ELF-1 (cell line): Measurements from ENCODE around the gene RWDD2A.

Experiments used
- DNase-seq: peaks from one replicate; pipeline ENCODE4 v3.0.0-alpha.2; 2016; ENCODE audit warnings: low read depth, low spot score

RWDD2A gene

DNA sequence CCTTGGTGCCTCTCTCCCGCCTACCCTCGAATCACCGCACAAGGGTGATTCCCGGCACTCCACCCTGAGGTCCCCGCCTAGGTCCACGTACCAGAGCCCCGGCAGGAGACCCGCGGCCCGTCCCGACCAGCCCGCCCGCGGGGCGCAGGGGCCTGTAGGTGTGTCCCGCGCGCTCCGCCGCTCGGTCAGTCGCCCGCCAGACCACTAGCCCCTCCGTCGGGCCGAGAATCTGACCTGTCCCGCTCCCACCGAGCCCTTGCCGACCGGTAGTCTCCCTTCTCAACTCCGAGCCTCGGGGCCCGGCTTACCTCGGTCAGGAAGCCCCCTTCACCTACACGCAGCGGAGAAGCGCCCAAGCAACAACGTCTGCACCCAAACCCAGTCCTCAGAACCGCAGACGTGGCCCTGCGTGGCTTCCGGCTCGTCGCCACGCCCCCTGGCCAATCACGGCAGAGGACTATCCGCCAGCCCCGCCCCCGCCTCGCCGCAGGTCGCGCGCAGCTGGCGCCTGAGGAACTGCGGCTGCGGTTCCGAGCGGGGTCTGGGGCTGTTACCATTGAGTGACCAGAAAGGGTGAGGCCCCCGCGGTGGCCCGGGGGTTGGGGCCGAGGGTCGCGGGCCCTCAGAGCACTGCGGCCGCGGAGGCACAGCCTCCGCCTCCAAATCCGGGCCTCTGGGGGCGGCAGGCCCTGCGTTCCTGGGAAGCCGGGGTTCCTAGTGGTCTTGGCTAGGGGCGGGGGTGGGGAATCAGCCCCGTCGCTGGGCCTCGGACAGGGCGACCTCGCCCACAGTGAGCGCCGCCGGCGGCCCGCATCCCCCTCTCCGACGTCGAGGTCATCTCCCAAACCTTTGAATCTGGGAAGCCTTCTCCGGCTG lies at the start of gene RWDD2A, which contains the start of gene PGM3:
TSS of gene RWDD2A (plus strand) at position 487 of the 876 bp plus-strand sequence. CDS start 1,095 bp downstream, outside the sequence.
TSS of gene PGM3 (minus strand) at position 395 of the 876 bp plus-strand sequence. CDS start 2,253 bp downstream, outside the sequence.
- peak; percentile 94 for DNase-seq

DNA sequence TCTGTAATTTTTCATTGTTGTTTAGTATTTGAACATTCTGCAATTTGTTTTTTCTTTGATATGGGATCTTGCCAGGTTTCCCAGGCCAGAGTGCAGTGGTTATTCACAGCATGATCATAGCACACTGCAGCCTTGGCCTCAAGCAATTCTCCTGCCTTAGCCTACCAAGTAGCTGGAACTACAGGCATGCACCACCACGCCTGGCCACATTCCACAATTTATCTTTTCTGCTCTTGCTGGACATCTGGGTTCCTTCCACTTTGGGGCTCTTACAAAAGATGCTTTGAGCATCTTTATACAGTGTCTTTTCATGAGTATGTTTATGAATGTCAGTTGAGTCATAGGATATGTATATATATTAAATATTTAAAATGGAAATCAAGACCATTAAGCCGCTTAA lies 42.0 kb upstream of the RWDD2A start:
- DNase-seq = peak; percentile 40

DNA sequence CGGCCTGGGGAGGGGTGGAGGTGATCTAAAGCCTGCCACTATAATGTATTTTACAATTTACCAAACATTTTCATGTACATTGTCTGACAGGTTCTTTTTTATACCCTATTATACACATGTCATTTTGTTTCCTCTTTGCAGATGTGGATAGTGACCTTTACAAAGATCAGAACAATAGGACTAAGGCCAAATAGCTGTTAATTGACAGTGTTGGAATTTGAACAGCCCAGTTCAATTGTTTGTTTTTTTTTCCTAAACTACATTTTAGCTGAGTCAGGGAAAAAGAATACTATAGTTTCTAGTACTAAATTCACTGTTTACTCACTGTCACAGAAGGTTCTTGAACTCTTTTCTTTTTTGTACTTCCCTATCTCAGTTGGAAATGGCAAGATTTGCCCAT lies 40.2 kb upstream of the RWDD2A start:
- no peak for DNase-seq

DNA sequence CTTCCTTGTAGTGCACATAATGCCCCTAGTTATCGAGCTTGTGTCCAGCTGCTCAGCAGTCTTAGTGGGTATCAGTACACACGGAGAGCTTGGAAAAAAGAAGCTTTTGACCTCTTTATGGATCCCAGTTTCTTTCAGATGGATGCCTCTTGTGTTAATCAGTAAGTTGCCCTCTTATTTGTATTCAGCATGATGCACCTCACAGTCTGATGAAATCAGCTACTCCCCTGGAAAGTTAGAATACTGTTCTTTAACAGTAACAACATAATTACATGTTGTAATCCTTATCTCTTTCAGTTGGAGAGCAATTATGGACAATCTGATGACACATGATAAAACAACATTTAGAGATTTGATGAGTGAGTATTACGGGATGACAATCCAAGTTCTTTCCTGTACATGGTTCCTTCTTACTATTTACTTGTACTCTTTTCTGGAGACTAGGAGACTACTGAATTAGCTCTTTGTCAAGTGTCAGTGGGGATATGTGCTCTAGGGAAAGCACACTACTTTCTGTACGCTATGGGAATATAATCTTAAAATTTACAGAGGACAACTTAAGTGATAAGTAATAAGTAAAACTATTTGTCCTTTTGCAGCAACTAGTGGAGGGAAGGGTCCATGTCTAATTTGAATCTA lies 39.2 kb upstream of the RWDD2A start:
- no peak for DNase-seq

DNA sequence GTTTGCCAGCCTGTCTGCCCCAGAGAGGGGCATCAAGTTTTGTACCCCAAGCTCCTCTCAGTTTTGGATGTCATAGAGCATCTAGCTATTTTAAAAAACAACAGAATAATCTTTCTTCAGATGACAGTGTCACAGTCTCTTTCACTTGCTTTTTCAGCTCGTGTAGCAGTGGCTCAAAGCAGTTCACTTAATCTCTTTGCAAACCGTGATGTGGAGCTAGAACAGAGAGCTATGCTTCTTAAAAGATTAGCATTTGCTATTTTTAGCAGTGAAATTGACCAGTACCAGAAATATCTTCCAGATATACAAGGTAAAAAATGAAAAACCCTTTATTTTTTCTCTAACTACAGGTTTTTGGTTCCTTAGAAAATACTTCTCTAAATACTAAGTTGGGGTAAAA lies 37.4 kb upstream of the RWDD2A start:
- no peak for DNase-seq

DNA sequence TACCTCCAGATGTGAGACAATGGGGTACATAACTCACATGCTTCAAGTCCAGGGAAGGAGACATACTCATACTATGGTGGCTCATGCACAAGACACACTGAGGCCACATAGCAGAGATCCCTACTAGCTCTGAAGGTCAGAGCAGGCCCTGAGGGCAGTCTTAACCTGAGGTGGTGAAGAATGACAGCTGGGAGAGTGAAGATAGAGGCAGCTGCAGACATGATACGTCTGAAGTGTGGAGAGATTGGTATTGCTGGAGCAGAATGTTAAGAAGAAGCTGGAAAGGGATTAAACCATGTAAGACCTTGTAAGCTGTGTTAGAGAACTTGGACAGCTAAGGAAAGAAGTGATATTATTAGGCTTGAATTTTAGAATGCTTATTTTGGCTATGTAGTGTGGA lies 33.0 kb upstream of the RWDD2A start:
- DNase-seq = no peak

DNA sequence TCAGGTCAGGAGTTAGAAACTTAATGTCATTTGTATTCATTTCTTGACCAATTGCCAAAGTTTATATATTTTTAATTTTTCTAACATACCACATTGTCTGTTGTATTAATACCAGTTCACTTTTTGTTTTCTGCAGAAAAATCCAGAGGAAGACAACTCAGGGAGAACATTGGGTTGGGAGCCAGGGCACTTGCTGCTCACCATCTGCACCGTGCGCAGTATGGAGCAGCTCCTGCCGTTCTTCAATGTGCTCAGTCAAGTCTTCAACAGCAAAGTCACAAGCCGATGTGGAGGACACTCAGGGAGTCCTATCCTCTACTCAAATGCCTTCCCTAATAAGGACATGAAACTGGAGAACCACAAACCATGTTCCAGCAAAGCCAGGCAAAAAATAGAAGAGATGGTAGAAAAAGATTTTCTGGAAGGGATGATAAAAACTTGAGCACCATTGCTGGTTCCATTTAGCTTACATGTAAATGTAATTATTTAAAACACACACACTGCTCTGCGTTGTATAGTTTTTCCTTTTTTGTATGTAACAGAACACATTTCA lies 25.4 kb upstream of the RWDD2A start:
- no peak for DNase-seq

DNA sequence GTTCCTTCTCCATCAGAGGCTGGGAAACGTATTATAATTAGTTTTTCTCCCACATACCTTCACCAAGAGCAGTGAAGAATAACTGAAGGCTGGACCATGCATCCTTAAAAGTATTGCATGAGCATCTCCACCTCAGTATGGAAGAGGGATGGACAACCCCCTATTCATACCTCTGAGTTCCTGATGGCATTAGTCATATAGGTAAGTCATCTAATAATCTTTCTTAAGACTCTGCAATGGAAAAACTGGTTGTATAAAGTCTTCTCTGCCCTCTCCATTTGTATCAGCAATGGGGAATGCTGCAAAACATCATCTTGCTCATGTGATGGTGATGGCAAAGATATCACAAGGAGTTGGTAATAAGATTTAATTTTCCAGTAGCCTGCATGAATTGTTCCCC lies 24.6 kb upstream of the RWDD2A start:
- no peak for DNase-seq

DNA sequence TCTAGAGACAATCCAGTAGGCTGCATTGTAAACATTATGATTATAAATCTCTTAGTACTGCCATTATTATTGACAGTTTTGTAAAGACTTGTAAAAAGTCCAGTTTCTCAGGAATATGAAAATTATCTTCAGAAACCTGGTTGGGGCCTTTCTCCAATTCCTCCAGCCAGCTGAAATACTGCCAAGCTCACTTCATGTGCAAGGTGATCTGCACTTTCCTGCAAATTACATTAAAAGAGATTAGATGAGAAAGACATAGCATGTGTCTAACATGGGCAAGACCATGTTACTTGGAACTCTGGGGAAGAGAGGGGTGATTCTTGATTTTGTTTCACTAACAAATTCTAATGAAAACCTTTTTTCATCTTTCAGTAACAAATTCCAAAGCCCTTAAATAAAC lies 24.1 kb upstream of the RWDD2A start:
- DNase-seq = no peak

DNA sequence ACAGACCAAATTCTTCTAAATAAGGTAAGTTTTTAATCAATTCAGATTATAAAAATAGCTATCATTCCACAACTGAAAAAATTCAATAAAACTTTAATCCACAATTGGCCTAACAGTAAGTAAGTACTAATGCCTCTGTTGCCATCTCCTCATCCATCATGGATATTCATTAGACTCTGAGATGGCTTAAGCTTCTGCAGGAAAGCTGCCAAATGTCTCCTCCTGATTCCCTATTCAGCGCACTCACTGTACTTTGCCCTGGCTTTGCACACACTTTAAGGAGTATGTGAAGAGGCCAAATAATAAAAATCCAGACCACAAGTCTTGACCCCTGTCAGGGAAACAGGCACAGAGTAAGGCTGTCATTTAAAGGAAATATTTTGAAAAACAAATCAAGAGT lies 23.6 kb upstream of the RWDD2A start:
- DNase-seq = no peak

DNA sequence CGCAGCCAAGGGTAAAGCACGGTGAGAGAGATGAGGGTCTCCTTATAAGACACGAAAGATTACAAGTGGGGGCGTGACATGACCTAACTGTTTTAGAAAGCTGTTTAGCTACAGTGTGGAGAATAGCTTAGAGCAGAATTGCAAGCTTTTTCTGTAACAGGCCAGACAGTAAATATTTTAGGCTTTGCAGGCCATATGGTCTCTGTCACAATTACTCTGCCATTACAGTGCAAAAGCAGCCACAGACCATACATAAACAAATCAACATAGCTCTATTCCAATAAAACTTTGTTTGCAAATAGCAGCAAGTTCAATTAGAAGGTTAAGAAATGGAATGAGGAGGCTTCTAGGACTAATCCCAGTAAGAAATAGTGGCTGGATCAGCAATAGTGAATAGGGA lies 16.9 kb upstream of the RWDD2A start:
- DNase-seq = no peak

DNA sequence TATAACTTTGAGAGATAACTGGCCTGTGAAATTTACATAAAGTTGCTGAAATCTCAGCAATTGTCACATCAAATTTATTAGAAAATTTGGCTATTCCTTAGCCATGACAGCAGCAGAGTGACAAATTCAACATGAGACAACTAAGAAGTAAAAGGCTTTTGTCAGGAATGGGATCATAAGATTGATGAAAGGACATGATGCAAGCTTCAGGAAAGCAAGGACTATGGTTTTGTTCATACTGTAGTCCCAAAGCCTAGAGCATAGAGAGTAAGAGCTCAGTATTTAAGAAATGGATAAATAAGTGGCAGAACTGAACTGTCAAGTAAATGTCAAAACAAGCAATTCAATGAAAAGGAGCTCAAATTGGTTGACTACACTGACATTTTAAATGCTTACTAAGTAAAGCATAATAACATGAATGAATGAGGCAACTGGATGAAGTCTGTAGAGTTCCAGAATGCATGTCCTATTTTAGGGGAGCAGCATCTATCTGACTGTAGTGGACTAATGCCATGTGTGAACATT lies 12.7 kb upstream of the RWDD2A start:
- no peak for DNase-seq

DNA sequence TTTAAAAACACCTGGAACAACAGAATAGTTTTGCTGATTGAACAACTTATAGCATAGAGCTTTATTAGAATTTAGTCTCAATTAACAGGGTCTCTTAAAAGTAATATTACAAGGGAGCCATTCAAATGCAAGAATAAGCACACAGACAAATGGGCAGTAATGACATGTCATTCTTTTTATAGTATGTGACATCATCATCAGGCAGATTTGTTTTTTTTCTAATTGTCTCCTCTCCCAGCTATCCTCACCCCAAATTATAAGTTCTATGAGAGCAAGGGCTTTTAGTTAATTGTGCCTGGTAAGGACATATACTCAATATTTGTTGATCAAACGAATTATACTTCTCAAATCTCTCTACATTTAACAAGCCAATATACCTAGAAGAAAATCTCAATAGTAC lies 11.0 kb upstream of the RWDD2A start:
- DNase-seq = no peak

DNA sequence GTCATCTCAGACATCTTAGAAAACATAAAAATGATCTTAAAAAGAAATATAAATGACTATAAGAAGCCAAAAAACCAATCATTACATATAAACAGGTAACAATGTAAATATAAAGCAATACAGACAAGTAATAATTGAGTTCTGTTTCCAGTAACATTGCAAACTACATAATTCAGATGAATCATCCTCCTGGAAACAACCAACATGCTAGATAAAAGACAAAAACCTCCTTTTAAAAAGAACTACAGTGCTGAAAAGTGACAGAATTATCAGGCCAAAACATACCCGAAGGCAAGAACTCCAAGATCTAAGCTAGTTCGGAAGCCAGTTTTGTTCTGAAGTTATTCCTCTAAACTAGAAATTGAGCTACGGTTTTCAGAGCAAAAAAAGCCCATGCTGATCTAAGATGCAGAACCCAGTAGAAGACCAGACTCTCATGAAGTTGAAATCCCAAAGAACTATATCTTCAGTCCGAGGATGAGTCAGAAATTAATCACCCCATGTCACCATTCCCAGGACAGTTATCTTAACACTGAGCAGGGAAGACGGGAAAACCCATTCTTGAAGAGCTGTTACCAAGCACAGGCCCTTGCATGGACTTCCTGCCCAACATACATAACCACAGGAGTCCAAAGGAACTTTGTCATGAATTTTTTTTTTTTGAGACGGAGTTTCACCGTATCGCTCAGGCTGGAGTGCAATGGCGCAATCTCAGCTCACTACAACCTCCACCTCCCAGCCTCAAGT lies 9.9 kb upstream of the RWDD2A start:
- DNase-seq = peak; percentile 53

DNA sequence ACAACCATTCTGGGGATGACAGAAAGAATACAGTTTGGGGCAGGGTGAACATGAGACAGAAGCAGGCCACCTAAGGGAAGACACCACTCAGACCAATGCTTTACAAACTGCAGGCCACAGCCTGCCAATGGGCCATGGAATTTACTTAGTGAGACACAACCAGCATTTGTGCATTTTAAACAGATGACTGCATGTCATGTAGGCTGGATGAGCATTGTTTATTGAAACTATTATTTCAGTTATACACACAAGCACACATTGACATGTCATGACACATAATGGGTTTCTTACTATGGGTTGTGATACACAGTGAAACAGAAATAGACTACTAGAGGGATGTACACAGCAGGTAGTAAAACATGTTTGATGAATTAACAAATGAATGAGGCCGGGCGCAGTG lies 8.1 kb upstream of the RWDD2A start:
- no peak for DNase-seq

DNA sequence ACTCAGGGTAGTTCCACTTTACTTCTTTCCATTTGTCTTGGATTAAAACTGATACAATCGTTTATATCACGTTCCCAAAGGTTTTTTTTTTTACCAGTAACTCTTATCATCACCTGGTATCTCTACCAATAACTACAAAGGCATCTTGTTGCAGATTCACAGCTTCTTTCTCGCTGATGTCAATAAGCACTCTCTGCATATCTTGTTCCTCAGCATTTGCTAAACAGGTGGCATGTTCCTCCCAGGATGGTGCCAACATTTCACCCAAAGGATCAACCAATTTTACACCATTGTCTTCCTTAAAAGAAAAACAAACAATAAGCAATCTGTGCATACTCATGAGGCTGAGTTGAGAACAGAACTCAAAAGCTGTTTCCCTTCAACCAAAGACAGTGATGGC lies 4.7 kb upstream of the RWDD2A start:
- no peak for DNase-seq

DNA sequence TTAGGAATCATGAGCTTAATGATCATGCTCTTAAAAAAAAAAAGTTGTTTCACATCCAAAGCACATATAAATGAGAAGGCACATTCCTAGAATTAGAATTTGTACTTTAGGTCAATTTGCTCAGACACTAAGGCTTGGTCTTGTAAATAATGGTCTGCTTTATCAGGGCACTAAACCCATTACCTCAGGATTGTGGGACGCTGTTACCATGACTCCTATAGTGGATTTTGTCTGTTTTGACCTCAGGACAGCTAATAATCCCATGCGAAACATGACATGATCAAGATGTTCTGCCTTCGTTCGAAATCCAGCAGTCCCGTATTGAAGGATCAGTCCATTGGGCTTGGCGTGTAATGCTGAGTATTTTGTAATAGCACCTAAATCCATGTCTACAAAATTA lies 2.5 kb upstream of the RWDD2A start:
- no peak for DNase-seq

DNA sequence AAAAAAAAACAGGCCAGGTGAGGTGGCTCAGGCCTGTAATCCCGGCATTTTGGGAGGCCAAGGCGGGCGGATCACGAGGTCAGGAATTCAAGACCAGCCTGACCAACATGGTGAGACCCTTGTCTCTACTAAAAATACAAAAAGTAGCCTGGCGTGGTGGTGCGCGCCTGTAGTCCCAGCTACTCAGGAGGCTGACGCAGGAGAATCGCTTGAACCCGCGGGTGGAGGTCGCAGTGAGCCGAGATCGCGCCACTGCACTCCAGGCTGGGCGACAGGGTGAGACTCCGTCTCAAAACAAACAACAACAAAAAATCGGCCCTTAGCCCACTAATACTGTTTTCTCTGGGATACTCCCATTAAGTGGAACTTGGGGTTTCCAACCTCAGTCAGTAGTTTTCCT lies 1.2 kb upstream of the RWDD2A start:
- DNase-seq = peak; percentile 14

DNA sequence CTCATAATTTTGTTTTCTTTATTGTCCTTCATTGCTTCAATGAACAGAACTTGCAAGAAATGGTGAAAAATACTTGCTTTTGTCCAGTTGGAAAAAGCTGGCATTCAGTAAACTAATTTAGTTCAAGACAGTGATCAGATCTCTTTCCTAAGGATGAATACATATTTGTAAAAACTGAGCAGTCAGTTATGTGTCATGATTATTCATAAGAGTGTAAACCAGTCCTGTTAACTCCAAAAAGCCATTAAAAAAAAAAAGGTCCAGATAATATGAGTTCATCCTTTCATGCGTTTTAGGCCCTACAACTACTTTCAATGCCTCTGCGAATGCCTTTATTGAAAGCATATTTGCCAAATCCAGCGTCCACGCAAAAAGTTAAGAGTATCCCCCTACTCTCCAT lies 701 bp upstream of the RWDD2A start:
- DNase-seq = no peak

DNA sequence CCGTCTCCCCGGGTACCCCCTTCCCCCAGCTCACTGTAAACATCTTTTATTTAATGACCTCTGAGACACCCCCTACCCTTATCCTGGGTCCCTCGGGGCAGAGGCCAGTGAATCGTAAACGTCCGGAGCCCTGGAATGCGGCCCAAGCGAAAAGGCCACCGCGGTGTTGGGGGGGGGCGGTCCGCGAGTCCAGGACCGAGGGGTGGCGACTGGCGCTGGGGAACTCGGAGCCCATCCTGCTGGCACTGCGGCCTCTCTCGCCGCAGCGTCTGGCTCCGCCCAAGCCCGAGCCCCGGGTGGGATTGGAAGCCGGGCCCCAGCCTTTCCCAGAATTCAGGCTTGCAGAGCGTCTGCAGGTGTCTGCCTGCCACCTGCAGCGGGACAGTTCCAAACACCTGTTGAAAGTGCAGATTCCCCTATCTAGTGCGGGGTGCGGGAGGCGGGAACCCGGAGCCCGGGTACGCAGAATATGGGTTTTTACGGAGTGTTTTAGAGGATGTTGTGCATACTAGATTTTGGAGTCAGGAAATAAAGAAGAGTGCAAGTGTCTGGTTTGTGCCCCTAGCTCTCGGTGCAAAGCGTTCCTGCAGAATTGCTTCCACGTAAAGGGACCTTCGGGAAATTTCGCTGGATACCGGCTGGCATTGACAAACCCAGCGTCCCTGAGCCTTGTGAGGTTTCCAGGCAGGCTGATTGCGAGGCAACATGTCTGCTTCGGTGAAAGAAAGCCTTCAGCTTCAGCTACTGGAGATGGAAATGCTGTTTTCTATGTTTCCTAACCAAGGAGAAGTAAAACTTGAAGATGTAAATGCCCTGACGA lies 800 bp downstream of the RWDD2A start:
- peak; percentile 77 for DNase-seq
